Endothelial cell of umbilical vein (primary cell): ENCODE results near the gene RSBN1. TPM values are rescaled to one million over a fixed set of nuclear protein-coding genes. Genes with fewer than 3 reads are reported as not detected.

ENCODE experiments used
- BruUV-seq: library from RNA; stranded (reverse); fragments of 400-500 nt; replicated peaks from 2 replicates; lab custom pipeline; 2021; lab: Mats Ljungman, UMichigan
- CTCF ChIA-PET: fragments of 300-600, 350-600 bp; sonication (Branson Sonifier 250); formaldehyde crosslinking; loops from one replicate; lab custom pipeline; 2021; ENCODE audit warnings: antibody characterized with exemption, inconsistent platforms; lab: Charles Lee
- POLR2A ChIA-PET: fragments of 300-600, 350-600 bp; sonication (Branson Sonifier 250); formaldehyde crosslinking; loops from one replicate; lab custom pipeline; 2021; ENCODE audit warnings: antibody characterized with exemption, inconsistent platforms; lab: Charles Lee
- DNase-seq: peaks from one replicate; pipeline ENCODE4 v3.0.0-alpha.2; 2011; ENCODE audit warnings: low read depth, low spot score
- FAIRE-seq: peaks from 2 replicates; lab custom pipeline; 2011; peaks lifted over from hg19 to GRCh38; lab: Jason Lieb, UNC
- H2AFZ ChIP-seq: 2 replicates; pipeline ENCODE4 v1.6.0; 2012; ENCODE audit warnings: low read depth, low read length, control low read depth, inconsistent platforms
- H3K27ac ChIP-seq: 2 replicates; pipeline ENCODE4 v1.5.1; 2011; ENCODE audit warnings: low read depth, mild to moderate bottlenecking, control low read depth, low read length, moderate library complexity; ENCODE audit not compliant: insufficient read depth
- H3K27me3 ChIP-seq, 2 experiments: 2 replicates each; pipeline versions ENCODE4 v1.6.0 to v1.6.1; 2011; ENCODE audit warnings: low read length in 2 of 2, mixed read lengths in 1 of 2; ENCODE audit not compliant: control insufficient read depth in 2 of 2, insufficient read depth in 2 of 2
- H3K36me3 ChIP-seq, 2 experiments: 2 replicates in 1 of 2; 3 replicates in 1 of 2; pipeline ENCODE4 v1.5.1; 2011; ENCODE audit warnings: low read length in 2 of 2, mild to moderate bottlenecking in 1 of 2, moderate library complexity in 1 of 2; ENCODE audit not compliant: control insufficient read depth in 2 of 2, insufficient read depth in 2 of 2; ENCODE audit errors: extremely low read depth in 1 of 2
- H3K4me1 ChIP-seq: 3 replicates; pipeline ENCODE4 v1.5.1; 2011; ENCODE audit warnings: mild to moderate bottlenecking, low read length; ENCODE audit not compliant: control insufficient read depth, insufficient read depth; ENCODE audit errors: extremely low read depth
- H3K4me2 ChIP-seq: 2 replicates; pipeline ENCODE4 v1.6.1; 2011; ENCODE audit warnings: low read length, control low read depth, mixed read lengths; ENCODE audit not compliant: insufficient read depth
- H3K4me3 ChIP-seq, 3 experiments: fragments of 200-600 bp in 1 of 3; sonication (generic), shearing (Covaris generic) in 1 of 3; replicated peaks in 1 of 3; 2 replicates each; pipeline ENCODE4 v1.5.1; 2011 to 2016; ENCODE audit warnings: control low read depth in 3 of 3, low read length in 3 of 3, mild to moderate bottlenecking in 2 of 3, inconsistent platforms in 1 of 3, low read depth in 1 of 3, moderate library complexity in 1 of 3; ENCODE audit not compliant: insufficient read depth in 1 of 3
- H3K79me2 ChIP-seq: 2 replicates; pipeline ENCODE4 v1.6.0; 2012; ENCODE audit warnings: low read length, inconsistent platforms; ENCODE audit not compliant: control insufficient read depth, insufficient read depth
- H3K9ac ChIP-seq: replicated peaks from 2 replicates; pipeline ENCODE3; 2011; ENCODE audit warnings: low read length, control low read depth; ENCODE audit not compliant: insufficient read depth; ENCODE audit errors: extremely low read depth
- H3K9me1 ChIP-seq: replicated peaks from 3 replicates; pipeline ENCODE4 v1.6.0; 2011; ENCODE audit warnings: mild to moderate bottlenecking, low read length; ENCODE audit not compliant: control insufficient read depth, insufficient read depth; ENCODE audit errors: extremely low read depth
- H3K9me3 ChIP-seq: replicated peaks from 2 replicates; pipeline ENCODE4 v1.5.1; 2012; ENCODE audit warnings: low read length, inconsistent platforms; ENCODE audit not compliant: control insufficient read depth, insufficient read depth
- H4K20me1 ChIP-seq: replicated peaks from 2 replicates; pipeline ENCODE3; 2011; ENCODE audit warnings: mild to moderate bottlenecking, low read length; ENCODE audit not compliant: control insufficient read depth, insufficient read depth; ENCODE audit errors: extremely low read depth
- EZH2 ChIP-seq: IDR thresholded peaks from 2 replicates; pipeline ENCODE4 v1.6.1; 2012; ENCODE audit warnings: borderline replicate concordance, low read depth, mild to moderate bottlenecking, moderate library complexity, low read length, inconsistent platforms; ENCODE audit not compliant: severe bottlenecking
- FOS ChIP-seq: IDR thresholded peaks from 2 replicates; pipeline ENCODE4 v1.6.1; 2011; ENCODE audit warnings: mild to moderate bottlenecking, low read length, moderate library complexity, borderline replicate concordance; ENCODE audit not compliant: insufficient read depth
- GATA2 ChIP-seq: IDR thresholded peaks from 2 replicates; pipeline ENCODE4 v1.7.0; 2011; ENCODE audit warnings: low read depth, mild to moderate bottlenecking, moderate library complexity, mixed read lengths, low read length; ENCODE audit not compliant: insufficient read length, insufficient read depth
- JUN ChIP-seq: IDR thresholded peaks from 2 replicates; pipeline ENCODE4 v1.6.1; 2011; ENCODE audit warnings: borderline replicate concordance, low read depth; ENCODE audit not compliant: insufficient read length, insufficient read depth
- MYC ChIP-seq: IDR thresholded peaks from one replicate; pipeline ENCODE4 v1.6.1; 2011; ENCODE audit warnings: mild to moderate bottlenecking, low read depth, low read length
- POLR2A ChIP-seq: IDR thresholded peaks from 2 replicates; pipeline ENCODE4 v1.6.1; 2012; ENCODE audit warnings: low read depth, mild to moderate bottlenecking, control low read depth, low read length
- POLR2AphosphoS5 ChIP-seq: IDR thresholded peaks from 2 replicates; pipeline ENCODE4 v1.6.1; 2012; ENCODE audit warnings: low read depth, mild to moderate bottlenecking, control low read depth, low read length, moderate library complexity; ENCODE audit not compliant: insufficient read depth
- dilution Hi-C: fragments of 300-500 bp; cut with MboI; formaldehyde crosslinking; loops from one replicate; pipeline ENCODE4 v1.15.0; 2019; ENCODE audit warnings: low sequenced_read_pairs; ENCODE audit not compliant: extremely low pct_ligation_motif_present
- intact Hi-C: fragments of 100-400 bp; cut with micrococcal nuclease; formaldehyde crosslinking; loops from one replicate; pipeline ENCODE4 v1.10.0; 2022
- polyA plus RNA-seq, 4 experiments: library from polyadenylated mRNA; depleted of rRNA in 3 of 4; stranded (reverse) in 3 of 4; unstranded in 1 of 4; fragments of >200 nt; gene quantifications; 2 replicates each; pipeline versions ENCODE4 v1.2.1 to v1.2.3, GENCODE V29; 2011 to 2012; ENCODE audit warnings: missing spikeins in 1 of 4
- total RNA-seq: library from RNA; stranded (reverse); gene quantifications from 2 replicates; pipeline ENCODE4 v1.2.3, GENCODE V29; 2021
- TF ChIP-seq, protein P1 (sequence below), 2 donors: IDR thresholded peaks; 1 replicate in 1 of 2; 2 replicates in 1 of 2; pipeline ENCODE4 v1.5.1; 2011; ENCODE audit warnings: low read length in 2 of 2, mild to moderate bottlenecking in 2 of 2, moderate library complexity in 2 of 2, control low read depth in 1 of 2, inconsistent platforms in 1 of 2, low read depth in 1 of 2; ENCODE audit not compliant: insufficient read depth in 1 of 2; ENCODE audit errors: extremely low read depth in 1 of 2
- TF ChIP-seq, protein P2 (sequence below): IDR thresholded peaks from 2 replicates; pipeline ENCODE4 v1.6.1; 2011; ENCODE audit not compliant: insufficient read depth, insufficient read length

Gene RSBN1
- total and polyA plus RNA-seq, 2 donors (not counting 3 experiments of a cell fraction or from before 2014, with no cell fraction given), result 4.0 to 13.4 TPM

DNA sequence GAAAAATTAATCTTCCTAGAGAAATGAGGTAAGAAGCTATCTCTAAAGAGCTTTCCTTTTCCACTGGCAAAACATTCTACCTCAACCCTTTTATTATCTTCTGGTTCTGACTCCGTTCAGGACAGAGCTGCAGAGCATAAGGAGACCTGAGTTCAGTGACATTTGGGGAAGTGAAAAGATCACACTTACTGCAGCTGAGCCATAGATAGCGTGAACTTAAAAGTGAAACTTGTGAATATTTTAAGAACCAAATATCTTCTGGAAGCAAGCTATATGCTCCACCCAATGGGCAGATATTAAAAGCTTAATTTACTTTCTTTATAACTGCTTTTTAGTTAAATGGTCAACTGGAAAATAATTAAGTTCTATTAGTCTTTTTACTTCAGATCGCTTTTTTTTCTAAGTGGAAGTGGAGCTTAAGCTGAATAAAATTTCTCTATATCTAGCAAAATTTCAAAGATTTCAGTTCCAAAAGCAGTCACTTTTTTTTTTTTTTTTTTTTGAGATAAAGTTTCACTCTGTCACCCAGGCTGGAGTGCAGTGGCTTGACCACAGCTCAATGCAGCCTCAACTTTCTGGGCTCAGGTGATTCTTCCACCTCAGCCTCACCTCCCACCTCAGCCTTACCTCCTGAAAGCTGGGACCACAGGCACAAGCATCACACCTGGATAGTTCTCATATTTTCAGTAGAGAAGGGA lies 47.4 kb upstream of the RSBN1 start:
- no peaks in the 10 kb centered on the region for H3K79me2 ChIP-seq
- H3K9me1 ChIP-seq, result no peaks in the 10 kb centered on the region
- no peak overlapping the region for H3K4me3 ChIP-seq
- intact Hi-C loops (no loop called here), dilution Hi-C loops (no loop called here)
- CTCF ChIA-PET, result interaction anchor here (0.7 to 2.5 kb wide), 13 partner anchors 9 to 117 kb away, joined by 3 to 18 read pairs (median 4); partner anchors contain the start of gene AP4B1
- H4K20me1 ChIP-seq, result no peaks in the 10 kb centered on the region
- H3K9ac ChIP-seq, result no peak overlapping the region
- no TSS peak for BruUV-seq
- FAIRE-seq, result no peak
- H3K9me3 ChIP-seq, result no peaks in the 10 kb centered on the region
- no peaks in the 10 kb centered on the region for H3K36me3 ChIP-seq
- no peaks in the 10 kb centered on the region for H3K27me3 ChIP-seq
- POLR2A ChIA-PET, result interaction anchor here (0.9 kb wide), 1 partner anchor 45 kb away, joined by 5 read pairs; the partner anchor contains the start of gene AP4B1
- H3K4me1 ChIP-seq, result peaks cover 14% of the 10 kb centered on the region
- TF ChIP-seq MYC (no peak), GATA2 (no peak), EZH2 (no peak), POLR2AphosphoS5 (no peak), POLR2A (no peak), JUN (no peak), FOS (no peak)
- TF ChIP-seq, protein P1, sequence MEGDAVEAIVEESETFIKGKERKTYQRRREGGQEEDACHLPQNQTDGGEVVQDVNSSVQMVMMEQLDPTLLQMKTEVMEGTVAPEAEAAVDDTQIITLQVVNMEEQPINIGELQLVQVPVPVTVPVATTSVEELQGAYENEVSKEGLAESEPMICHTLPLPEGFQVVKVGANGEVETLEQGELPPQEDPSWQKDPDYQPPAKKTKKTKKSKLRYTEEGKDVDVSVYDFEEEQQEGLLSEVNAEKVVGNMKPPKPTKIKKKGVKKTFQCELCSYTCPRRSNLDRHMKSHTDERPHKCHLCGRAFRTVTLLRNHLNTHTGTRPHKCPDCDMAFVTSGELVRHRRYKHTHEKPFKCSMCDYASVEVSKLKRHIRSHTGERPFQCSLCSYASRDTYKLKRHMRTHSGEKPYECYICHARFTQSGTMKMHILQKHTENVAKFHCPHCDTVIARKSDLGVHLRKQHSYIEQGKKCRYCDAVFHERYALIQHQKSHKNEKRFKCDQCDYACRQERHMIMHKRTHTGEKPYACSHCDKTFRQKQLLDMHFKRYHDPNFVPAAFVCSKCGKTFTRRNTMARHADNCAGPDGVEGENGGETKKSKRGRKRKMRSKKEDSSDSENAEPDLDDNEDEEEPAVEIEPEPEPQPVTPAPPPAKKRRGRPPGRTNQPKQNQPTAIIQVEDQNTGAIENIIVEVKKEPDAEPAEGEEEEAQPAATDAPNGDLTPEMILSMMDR (IDR thresholded peaks at IDR 0.05; ENCODE audit: extremely low read depth in 1 of 2, insufficient read depth in 1 of 2, low read depth in 1 of 2, low read length in 2 of 2), result no peak
- TF ChIP-seq, protein P2, sequence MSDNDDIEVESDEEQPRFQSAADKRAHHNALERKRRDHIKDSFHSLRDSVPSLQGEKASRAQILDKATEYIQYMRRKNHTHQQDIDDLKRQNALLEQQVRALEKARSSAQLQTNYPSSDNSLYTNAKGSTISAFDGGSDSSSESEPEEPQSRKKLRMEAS, result no peak
- H2AFZ ChIP-seq, result peak overlapping the region; percentile 39
- no peak for DNase-seq
- no peak overlapping the region for H3K4me2 ChIP-seq
- peak overlapping the region; percentile 74 for H3K27ac ChIP-seq
